Measurements from ENCODE around the gene MAZ.

Gene MAZ

GRCh38 chr16:29809850-29810698 lies 3.7 kb downstream of the MAZ start:
- peak; percentile 69 for FAIRE-seq

DNA sequence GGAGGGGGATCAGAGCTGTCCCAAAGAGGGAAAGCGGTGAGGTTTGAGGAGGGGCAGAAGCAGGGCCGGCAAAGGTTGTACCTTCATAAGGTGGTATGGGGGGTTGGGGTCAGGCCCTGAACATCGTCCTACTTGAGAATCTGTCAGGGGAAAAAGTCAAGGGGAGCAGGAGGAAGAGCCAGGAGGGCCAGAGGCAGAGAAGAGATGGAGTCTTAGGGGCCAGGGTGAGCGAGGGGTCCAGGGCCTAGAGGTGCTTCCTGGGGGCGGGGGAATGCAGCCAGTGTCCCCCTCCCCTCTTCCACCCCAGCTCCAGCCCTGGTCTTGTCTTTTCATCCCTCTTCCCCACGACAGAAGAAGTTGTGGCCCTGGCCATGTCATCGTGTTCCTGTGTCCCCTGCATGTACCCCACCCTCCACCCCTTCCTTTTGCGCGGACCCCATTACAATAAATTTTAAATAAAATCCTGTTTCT lies 4.4 kb downstream of the MAZ start:
- FAIRE-seq = no peak

GRCh38 chr16:29811170-29811895 lies 5.0 kb downstream of the MAZ start:
- peak; percentile 100 for FAIRE-seq

DNA sequence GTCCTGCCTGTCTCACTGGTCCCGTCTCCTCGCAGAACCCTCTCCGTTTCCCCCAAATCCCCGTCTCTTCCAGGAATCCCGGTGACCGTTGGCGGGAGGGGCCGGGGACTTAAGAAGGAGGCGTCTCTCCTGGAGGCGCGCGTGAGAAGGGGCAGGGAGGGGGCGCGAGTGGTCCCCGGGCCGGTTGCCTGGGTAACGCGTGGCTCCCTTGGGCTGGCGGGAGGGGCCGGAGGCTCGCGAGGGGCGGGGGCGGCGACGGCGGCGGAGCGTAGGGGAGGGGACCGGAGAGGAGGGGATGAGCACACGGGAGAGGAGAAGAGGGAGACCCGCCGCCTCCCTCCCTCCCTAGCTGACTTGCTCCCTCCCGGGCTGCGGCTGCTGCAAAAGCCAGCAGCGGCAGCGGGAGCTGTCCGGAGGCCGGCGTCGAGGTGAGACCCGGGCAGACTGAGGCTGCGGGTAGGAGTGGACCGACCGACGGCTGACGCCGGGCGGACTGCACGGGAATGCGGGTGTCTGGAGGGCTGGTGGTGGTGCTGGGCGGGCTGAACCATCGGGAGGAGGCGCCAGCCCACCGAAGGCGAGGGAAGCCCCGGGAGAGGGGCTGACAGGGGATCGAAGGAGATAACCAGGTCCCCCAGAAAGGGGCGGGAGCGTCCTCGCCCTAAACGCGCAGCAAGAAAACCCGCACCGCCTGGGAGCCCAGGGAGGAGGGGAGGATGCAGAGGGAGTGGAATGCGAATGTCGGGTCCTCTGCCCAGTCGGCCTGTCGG lies 5.8 kb downstream of the MAZ start, which contains the start of gene PRRT2:
Gene PRRT2 (plus strand): TSS at position 298 of the 770 bp plus-strand sequence. CDS start 862 bp downstream, outside the sequence.
- FAIRE-seq = no peak

DNA sequence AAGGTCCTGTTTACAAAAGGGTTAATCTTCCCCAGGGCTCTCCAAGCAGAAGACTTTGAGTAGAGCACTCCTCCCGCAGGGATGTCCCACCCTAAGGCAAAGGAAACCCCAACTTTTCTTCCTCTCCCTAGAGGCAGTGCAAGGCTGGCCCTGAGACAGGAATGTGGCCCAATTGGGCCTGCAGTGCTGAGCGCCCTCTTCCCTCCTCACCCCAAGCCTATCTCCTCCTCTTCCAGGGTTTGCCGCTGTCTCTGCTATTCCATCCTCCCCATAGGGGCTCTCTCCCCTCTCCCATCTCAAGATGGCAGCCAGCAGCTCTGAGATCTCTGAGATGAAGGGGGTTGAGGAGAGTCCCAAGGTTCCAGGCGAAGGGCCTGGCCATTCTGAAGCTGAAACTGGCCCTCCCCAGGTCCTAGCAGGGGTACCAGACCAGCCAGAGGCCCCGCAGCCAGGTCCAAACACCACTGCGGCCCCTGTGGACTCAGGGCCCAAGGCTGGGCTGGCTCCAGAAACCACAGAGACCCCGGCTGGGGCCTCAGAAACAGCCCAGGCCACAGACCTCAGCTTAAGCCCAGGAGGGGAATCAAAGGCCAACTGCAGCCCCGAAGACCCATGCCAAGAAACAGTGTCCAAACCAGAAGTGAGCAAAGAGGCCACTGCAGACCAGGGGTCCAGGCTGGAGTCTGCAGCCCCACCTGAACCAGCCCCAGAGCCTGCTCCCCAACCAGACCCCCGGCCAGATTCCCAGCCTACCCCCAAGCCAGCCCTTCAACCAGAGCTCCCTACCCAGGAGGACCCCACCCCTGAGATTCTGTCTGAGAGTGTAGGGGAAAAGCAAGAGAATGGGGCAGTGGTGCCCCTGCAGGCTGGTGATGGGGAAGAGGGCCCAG lies 6.7 kb downstream of the MAZ start:
- FAIRE-seq = no peak

- no peak for FAIRE-seq
These were observed 7.6 kb downstream of the MAZ start for GRCh38 chr16:29813644-29814562.

GRCh38 chr16:29814592-29814991 lies 8.3 kb downstream of the MAZ start:
- no peak for FAIRE-seq

DNA sequence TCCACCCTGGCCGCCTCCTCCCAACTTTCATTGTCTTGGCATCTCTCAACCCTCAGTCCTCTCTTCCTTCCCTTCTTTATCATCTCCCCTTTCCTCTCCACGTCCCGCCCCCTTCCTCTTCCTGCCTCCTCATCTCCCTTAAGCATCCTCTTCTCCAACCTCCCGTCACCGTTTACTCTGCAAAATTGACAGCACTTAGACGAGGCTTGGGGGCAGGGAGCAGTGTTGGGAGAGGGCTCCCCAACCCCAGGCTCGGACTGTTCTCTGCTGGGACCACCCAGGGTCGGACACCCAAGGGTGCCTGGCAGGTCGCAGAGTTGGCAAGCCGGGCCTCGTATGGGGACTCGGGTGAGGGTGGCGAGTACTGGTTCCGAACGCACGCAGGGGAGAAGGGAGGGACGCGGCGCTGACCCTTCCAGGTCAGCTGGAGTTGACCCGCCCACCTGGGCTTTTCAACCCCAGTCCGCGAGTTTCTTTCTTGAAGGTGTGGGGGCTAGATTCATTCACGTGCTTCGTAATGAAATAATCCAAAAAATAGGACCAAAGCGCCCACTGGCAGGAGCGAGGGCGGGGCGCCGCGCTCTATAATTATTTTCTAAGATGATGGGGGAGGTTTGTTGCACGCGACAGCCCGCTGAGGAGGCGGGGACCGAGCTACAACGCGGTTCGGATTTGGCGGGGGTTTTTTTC lies 8.8 kb downstream of the MAZ start:
- no peak for FAIRE-seq

- FAIRE-seq = peak; percentile 91
These were observed 9.7 kb downstream of the MAZ start, which contains the start of gene PAGR1 for GRCh38 chr16:29815793-29816693. Gene PAGR1, plus strand, starts transcription at chr16:29816152. Its CDS starts 374 bp downstream, at chr16:29816526.

DNA sequence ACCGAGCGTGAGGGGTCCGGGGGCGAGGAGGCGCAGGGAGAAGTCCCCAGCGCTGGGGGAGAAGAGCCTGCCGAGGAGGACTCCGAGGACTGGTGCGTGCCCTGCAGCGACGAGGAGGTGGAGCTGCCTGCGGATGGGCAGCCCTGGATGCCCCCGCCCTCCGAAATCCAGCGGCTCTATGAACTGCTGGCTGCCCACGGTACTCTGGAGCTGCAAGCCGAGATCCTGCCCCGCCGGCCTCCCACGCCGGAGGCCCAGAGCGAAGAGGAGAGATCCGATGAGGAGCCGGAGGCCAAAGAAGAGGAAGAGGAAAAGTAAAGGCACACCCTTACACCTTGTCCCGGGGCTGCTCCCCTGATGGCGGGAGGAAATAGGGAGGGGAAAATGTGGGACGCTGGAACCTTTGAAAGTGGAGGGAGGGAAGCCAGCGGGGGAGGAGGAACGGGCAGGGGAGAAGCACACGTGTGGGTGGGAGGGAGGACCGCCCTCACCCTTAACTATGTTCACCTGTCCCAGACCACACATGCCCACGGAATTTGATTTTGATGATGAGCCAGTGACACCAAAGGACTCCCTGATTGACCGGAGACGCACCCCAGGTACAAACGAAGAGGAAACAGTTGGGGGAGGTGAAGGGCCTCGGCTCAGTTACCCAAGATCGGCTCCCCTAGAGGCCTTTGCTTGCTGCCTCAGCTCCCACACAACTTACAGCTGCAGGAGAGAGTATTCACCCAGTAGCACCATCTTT lies 10.5 kb downstream of the MAZ start:
- FAIRE-seq = no peak

DNA sequence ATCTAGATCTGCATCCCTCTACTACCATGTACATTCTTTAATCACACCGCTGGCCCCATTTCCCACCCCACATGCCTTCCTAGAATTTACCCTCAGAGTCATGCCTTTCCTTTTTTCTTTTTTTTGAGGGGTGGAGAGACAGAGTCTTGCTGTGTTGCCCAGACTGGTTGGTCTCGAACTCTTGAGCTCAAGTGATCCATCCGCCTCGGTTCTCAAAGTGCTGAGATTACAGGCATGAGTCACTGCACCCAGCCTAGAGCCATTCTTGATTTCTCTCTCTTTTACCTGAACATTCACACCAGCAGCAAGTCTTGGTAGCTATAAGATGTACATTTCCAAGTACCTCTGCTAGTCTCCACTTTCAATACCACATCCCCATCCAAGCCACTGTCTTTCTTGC lies 11.8 kb downstream of the MAZ start:
- FAIRE-seq = no peak

DNA sequence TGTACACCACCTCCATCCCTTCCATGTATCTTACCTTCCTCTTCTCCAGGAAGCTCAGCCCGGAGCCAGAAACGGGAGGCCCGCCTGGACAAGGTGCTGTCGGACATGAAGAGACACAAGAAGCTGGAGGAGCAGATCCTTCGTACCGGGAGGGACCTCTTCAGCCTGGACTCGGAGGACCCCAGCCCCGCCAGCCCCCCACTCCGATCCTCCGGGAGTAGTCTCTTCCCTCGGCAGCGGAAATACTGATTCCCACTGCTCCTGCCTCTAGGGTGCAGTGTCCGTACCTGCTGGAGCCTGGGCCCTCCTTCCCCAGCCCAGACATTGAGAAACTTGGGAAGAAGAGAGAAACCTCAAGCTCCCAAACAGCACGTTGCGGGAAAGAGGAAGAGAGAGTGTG lies 13.2 kb downstream of the MAZ start:
- FAIRE-seq = no peak

DNA sequence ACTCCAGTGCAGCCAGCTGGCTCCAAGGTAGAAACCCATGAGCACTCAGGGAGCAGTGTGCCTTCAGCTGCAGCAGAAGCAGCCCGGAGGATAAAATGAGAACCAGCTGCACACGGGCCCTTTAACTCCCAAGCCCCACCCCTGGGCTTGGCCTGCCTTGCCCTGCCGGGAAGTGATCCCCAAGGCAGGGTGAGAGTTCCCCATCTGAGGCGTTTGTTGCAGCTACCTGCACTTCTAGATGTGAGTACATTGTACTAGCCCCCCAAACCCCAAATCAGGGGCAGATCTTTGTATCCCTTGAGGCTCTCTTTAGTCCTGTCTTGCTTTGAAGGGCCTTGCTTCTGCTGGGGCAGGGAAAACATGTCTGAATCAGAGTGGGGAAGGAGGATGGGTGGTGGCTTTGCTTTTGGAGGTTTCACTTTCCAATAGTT lies 14.0 kb downstream of the MAZ start, which contains the start of gene MVP:
Gene MVP (plus strand): TSS at position 192 of the 431 bp plus-strand sequence. CDS start 10,088 bp downstream, outside the sequence.
- FAIRE-seq = peak; percentile 75

DNA sequence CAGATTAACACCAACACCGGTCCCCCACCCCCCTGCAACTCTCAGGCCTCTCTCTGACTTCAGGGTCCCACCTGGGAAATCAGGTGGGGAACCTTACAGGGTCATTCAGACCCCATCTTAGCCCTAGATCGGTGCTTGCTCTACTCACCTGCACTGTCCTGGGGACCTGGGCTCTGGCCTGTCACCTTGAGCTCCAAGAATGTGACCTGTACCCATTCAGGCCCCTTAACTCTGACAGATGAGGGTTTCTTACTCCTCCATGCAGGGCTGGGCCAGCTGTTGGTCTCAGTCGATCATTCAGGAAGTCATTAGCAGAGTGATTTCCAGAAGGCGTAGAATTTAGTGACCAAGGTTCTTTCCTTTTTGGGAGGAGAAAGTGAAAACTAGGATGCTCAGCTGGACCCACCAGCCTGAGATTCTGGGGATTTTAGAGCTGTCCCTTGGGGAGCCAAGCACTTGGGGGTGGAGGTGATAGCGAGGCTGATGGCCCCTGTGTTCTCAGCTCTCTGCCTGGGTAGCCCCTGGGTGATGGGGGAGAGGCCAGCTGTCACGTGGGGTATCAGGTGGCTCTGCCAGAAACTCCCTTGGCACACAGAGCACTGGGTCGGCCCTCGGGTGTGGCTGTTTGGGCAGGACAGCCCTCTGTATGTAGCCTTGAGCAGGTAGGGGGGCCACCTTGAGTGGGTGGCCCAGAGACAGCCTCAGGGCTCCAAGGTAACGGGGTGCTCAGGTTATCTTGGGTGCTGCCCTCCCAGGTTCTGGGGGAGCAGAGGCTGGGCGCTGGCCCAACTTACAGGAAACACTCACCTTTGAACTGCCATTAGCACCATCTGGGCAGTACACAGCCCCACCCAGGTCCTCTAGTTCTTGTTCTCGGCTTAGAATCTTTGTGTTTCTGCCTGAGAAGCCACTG lies 14.7 kb downstream of the MAZ start:
- FAIRE-seq = no peak

DNA sequence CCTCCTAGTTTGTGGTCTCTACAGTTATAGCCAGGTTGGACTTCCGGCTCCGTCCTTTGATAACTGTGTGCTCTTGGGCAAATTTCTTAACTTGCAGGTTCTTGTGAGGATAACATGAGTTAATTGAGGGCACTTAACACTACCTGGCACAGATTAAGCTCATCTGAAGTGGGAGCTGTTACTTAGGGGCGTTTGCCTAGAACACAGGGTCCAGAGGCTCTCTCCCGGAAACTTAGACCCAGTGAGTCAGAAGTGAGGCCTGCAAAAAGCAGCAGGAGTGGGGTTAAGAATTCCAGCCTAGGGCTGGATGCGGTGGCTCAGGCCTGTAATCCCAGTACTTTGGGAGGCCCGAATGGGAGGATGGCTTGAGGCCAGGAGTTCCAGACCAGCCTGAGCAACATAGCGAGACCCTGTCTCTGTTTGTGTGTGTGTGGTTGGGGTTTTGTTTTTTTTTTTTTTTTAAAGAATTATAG lies 15.3 kb downstream of the MAZ start:
- no peak for FAIRE-seq

DNA sequence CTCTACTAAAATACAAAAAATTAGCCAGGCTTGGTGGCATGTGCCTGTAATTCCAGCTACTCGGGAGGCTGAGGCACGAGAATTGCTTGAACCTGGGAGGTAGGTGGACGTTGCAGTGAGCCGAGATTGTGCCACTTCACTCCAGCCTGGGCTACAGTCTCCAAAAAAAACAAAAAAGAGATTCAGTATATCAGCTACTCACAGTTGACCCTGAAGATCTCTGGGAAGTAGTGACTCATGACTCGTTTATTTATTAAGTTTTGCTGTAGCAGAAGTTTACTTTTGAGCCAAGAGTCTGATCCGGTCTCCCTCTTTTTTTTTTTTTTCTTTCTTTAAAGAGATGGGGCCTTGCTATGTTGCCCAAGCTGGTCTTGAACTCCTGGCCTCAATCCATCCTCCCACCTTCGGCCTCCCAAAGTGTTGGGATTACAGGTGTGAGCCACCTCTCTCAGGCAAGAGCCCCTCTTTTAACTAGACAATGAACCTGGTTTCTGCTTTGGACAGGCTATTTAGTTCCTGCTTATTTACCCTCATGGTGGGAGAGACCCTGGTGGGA lies 18.3 kb downstream of the MAZ start:
- no peak for FAIRE-seq

Data from G401.6 (cell line).